Smooth muscle cell (in vitro differentiated cells): ENCODE measurements around the gene AKT3. TPM values are rescaled to one million over a fixed set of nuclear protein-coding genes. Genes with fewer than 3 reads are reported as not detected.

Experiments
- DNase-seq: peaks from one replicate; lab custom pipeline; 2025; ENCODE audit not compliant: unreplicated experiment; lab: John Stamatoyannopoulos, UW
- H2AFZ ChIP-seq: fragments of 200-600 bp; sonication (generic); 2 replicates; pipeline ENCODE4 v1.6.0; 2016; ENCODE audit warnings: antibody characterized with exemption, low read depth, mild to moderate bottlenecking
- H3F3A ChIP-seq: fragments of 200-600 bp; sonication (generic); 2 replicates; pipeline ENCODE4 v1.6.0; 2017; ENCODE audit warnings: antibody characterized with exemption, low read depth
- H3K27ac ChIP-seq: fragments of 200-600 bp; sonication (generic); 2 replicates; pipeline ENCODE4 v1.5.1; 2016; ENCODE audit warnings: low read depth, mild to moderate bottlenecking
- H3K27me3 ChIP-seq: fragments of 200-600 bp; sonication (generic); 2 replicates; pipeline ENCODE4 v1.6.1; 2016; ENCODE audit warnings: low read depth, mild to moderate bottlenecking
- H3K36me3 ChIP-seq: fragments of 200-600 bp; sonication (generic); 2 replicates; pipeline ENCODE4 v1.5.1; 2016; ENCODE audit warnings: low read depth
- H3K4me1 ChIP-seq: fragments of 200-600 bp; sonication (generic); 2 replicates; pipeline ENCODE4 v1.5.1; 2016; ENCODE audit warnings: low read depth
- H3K4me2 ChIP-seq: fragments of 200-600 bp; sonication (generic); 2 replicates; pipeline ENCODE4 v1.6.0; 2016; ENCODE audit warnings: mild to moderate bottlenecking
- H3K4me3 ChIP-seq: fragments of 200-600 bp; sonication (generic); 2 replicates; pipeline ENCODE4 v1.5.1; 2016; ENCODE audit warnings: mild to moderate bottlenecking
- H3K79me2 ChIP-seq: fragments of 200-600 bp; sonication (generic); 2 replicates; pipeline ENCODE4 v1.6.0; 2016; ENCODE audit warnings: low read depth, mild to moderate bottlenecking
- H3K9ac ChIP-seq: fragments of 200-600 bp; sonication (generic); 2 replicates; pipeline ENCODE4 v1.6.0; 2016; ENCODE audit warnings: low read depth
- H3K9me3 ChIP-seq: fragments of 200-600 bp; sonication (generic); replicated peaks from 2 replicates; pipeline ENCODE4 v1.5.1; 2016; ENCODE audit warnings: low read depth
- H4K20me1 ChIP-seq: fragments of 200-600 bp; sonication (generic); 2 replicates; pipeline ENCODE4 v1.6.0; 2016; ENCODE audit warnings: low read depth
- CTCF ChIP-seq: fragments of 200-600 bp; sonication (generic); IDR thresholded peaks from 2 replicates; pipeline ENCODE4 v1.5.1; 2017; ENCODE audit warnings: borderline replicate concordance, mild to moderate bottlenecking, antibody characterized with exemption; ENCODE audit not compliant: insufficient read depth, poor library complexity, severe bottlenecking
- WGBS: methylation state at CpG from one replicate; pipeline ENCODE4 v1.1.7; 2016; ENCODE audit warnings: low lambda C conversion rate; 5-methylcytosine and 5-hydroxymethylcytosine counted together
- polyA plus RNA-seq: library from polyadenylated mRNA; unstranded; fragments of >200 nt; fragmentation: Nextera tagmentation; extraction: Ambion mirVana; gene quantifications from 2 replicates; pipeline ENCODE4 v1.2.1, GENCODE V29; 2016
- total RNA-seq: library from RNA; depleted of rRNA; stranded (reverse); fragments of >200 nt; gene quantifications from 2 replicates; pipeline ENCODE4 v1.2.3, GENCODE V29; 2014

AKT3 gene
- total and polyA plus RNA-seq, 2 experiments from 2014 or later = 5.5 to 32.3 TPM

DNA sequence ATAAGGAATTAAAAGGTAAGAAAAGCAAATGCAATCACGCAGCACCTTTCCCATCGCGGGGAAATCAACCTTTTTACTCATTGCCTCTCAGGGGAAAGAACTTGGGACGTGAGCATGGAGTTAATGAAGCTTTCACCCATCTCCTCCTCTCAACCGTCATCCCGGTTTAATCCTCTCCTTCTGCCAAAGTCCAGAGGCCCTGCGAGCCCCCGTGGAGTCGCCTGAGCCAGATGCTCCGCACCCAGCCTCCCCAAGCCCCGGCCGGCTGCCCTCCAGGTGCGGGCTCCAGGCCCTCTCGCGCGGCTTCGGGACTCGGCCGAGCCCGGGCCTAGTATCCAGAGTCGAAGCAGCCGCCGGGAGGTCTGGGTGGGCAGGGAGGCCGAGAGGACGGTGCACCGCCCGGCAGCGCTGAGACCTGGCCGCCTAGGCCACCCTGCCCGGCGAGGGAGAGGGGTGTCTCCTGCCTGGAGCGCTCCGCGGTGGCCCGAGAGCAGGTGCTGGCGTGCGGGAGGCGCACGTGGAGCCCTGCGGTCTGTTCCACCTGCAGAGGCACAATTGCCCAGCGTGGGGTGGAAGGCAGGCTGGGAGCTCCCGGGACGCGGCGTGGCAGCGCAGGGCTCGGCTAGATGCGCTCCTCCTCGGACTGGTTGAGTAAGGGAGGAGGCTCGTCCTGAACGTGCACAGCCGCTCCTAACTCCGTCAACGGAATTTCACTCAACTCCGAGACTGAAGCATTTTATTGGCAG is 375.7 kb downstream of the AKT3 start:
- Histone ChIP-seq H3K9ac (no peak overlapping the region), H2AFZ (no peak overlapping the region), H3K27ac (no peak overlapping the region), H3K36me3 (no peaks in the 10 kb centered on the region), H3F3A (no peaks in the 10 kb centered on the region), H3K79me2 (no peaks in the 10 kb centered on the region), H3K4me1 (peaks cover 37% of the 10 kb centered on the region), H3K4me3 (no peak overlapping the region), H3K4me2 (no peak overlapping the region), H4K20me1 (no peaks in the 10 kb centered on the region), H3K27me3 (no peaks in the 10 kb centered on the region), H3K9me3 (no peaks in the 10 kb centered on the region)
- no peak for TF ChIP-seq CTCF
- DNase-seq = no peak
- WGBS = 82% methylated on average over 47 of the region's 55 CpGs

DNA sequence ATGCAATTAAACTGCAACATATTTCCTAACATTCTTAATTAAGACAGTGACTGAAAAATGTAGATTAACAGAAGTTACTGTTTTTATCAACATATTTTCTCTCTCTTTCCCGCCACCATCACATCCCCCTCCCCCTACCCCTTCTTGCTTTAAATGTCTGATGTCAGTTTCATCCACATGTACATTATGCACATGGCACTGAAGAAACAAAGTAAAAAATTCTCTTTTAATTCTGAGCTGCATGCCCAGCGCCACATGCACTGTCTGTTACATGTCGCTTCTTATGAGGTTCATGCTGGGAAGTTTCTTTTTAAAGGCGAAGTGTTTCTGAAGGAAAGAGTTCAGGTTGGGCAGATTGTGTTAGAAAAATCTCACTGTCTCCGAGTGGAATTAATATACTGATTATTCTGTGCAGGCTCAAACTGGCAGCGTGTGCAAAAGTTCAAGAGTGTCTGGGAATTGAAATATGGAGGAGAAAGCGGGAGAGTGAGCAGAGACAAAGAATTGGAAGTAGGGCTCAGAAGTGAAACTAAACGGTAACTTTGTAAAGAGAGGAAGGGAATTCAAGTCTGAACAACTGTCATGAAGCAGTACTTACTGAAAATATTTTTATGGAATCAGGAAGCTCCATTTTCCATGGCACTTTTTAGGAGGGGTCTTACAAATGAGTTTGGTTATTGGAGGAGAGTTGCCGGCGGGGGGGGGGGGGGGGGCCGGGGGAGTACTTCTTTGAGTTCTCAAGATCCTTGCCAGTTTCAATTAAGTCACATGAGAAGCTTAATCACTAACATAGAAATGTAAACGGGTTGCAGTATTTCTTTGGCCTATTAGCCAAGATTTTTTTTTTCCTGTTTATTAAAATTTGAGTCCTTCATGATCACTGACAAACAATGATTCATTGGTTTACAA is 376.6 kb downstream of the AKT3 start:
- DNase-seq = no peak

GRCh38 chr1:243471754-243472745 is 378.0 kb downstream of the AKT3 start:
- Histone ChIP-seq H3K9ac (no peak overlapping the region), H2AFZ (no peak overlapping the region), H3K27ac (no peak overlapping the region), H3K9me3 (no peaks in the 10 kb centered on the region), H3K36me3 (no peaks in the 10 kb centered on the region), H4K20me1 (no peaks in the 10 kb centered on the region), H3K4me3 (no peak overlapping the region), H3K27me3 (no peaks in the 10 kb centered on the region), H3K4me2 (no peak overlapping the region), H3F3A (no peaks in the 10 kb centered on the region), H3K4me1 (peaks cover 37% of the 10 kb centered on the region), H3K79me2 (no peaks in the 10 kb centered on the region)
- TF ChIP-seq CTCF = no peak
- no peak for DNase-seq
- WGBS = 96% methylated on average over 3 of the region's 3 CpGs

More for the DNA sequence above, 376.6 kb downstream of the AKT3 start:
- Histone ChIP-seq H3K4me3 (no peak overlapping the region), H2AFZ (no peak overlapping the region), H3K36me3 (no peaks in the 10 kb centered on the region), H3K9ac (no peak overlapping the region), H3K27me3 (no peaks in the 10 kb centered on the region), H3K4me2 (no peak overlapping the region), H4K20me1 (no peaks in the 10 kb centered on the region), H3F3A (no peaks in the 10 kb centered on the region), H3K27ac (no peak overlapping the region), H3K79me2 (no peaks in the 10 kb centered on the region), H3K4me1 (peaks cover 37% of the 10 kb centered on the region), H3K9me3 (no peaks in the 10 kb centered on the region)
- no peak for TF ChIP-seq CTCF
- 74% methylated on average over 12 of the region's 12 CpGs for WGBS
